Renal pelvis (tissue), 4 donors: ENCODE data around the gene MGAT3. TPM values are rescaled to one million over a fixed set of nuclear protein-coding genes. Genes with fewer than 3 reads are reported as not detected.

Source experiments
- DNase-seq: peaks from one replicate; pipeline ENCODE4 v3.0.0-alpha.2; 2013
- polyA plus RNA-seq, 3 donors: library from polyadenylated mRNA; unstranded; fragments of 120-200 nt; gene quantifications; one replicate each; pipeline ENCODE4 v1.2.1, GENCODE V29; 2013; ENCODE audit not compliant: insufficient read length in 3 of 3

The MGAT3 gene
- polyA plus RNA-seq, 3 donors, result 31.2 to 32.6 (median 31.3) TPM

DNA sequence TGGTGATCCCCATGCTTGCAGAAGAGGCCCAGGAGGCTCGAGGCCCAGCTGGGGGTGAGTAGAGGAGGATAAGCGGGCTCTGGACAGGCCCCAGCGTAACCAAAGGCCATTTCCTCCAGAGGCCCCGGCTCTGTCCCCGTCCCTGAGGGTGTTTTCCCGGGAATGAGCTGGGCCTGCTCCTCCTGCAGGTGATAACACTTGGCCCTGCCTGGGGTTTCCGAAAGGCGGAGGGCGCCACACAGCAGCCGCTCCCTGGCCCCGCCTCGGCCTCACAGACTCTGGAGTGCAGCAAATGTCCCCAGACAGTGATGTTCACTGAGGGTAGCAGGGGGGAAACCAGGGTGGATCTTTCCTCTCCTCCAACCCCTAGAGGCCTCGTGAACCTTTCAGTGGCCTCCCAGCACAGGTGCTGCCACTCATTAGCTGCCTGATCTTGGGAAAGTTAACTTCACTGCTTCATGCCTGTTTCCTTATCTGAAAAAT, 10.5 kb upstream of the MGAT3 start:
- no peak for DNase-seq

DNA sequence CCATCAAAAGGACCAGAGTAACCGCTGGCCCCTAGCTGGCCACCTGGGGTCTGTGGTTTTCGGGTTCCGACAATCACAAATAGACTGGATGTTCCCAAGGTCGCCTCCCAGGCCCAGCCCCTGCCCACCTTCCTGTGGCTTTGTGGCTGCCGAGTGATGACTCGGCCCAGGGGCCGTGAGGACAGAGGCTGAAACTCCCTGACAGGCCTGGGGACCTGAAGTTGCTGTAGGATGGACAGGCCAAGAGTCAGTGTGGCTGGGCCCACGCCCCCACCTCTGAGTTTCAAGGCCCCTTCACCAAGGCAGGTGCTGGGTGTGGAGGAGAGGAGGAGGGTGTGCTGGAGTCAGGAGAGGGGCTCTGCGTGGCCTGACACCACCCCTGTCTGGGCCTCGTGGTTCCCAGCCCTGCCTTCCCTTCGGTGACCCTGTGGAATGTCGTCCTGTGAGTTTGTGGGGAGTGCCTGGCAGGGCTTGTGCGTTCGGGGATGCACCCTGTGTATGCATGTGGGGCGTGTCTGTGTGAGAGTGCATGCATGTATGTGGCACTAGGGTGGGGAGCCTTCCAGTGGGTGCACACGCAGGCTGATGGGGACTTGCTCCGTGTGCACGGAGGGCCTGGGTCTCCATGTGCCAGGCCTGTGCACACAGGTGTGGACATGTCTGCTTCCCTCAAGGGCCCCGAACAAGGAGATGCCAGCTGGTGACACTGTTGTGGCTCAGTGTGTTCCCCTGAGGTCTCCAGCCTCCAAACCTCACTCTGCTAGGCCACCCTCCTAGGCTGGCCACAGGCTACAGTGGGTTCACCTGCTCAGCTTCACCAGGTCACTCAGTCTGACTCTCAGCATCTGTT, 8.4 kb upstream of the MGAT3 start:
- no peak for DNase-seq

DNA sequence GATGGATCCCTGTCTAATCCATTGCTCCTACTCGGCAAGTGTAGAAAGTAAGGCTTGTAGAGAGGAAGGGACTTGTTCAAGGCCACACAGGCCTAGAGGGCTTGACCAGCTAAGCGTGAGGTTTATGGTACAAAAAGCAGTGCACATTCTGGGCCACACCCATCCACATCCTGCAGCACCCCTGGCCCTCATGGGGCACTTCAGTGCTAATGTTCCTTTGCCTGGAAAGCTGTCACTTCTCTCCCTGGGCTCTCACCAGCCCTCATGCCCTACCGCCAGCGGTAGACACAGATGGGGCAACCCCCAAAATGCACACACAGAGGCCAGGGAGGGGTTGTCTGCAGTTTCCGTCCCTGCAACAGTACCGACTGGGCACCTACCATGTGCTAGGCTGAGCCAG, 7.1 kb upstream of the MGAT3 start:
- no peak for DNase-seq

- DNase-seq, result no peak
Observed at GRCh38 chr22:39450258-39450955, 6.4 kb upstream of the MGAT3 start.

GRCh38 chr22:39452740-39453040, 4.1 kb upstream of the MGAT3 start:
- no peak for DNase-seq

GRCh38 chr22:39453765-39454378, 2.9 kb upstream of the MGAT3 start:
- DNase-seq, result no peak

GRCh38 chr22:39454385-39454871, 2.4 kb upstream of the MGAT3 start:
- no peak for DNase-seq

DNA sequence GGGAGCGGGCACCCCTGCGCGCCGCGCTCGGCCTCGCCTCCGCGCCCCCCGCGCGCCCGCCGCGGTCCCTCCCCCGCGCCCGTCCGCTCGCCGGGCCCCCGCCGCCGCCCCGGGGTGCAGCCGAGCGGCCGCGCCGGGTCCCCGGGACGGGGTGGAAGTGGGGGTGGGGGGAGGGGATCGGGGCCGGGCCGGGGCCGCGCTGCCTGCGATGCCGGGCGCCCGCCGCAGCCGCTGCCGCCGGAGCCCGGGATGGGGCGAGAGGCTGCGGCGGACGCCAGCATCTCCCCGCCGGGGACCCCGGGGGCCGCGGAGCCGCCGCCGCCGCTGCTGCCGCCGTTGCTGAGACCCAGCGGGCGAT, 365 bp downstream of the MGAT3 start:
- DNase-seq, result no peak

GRCh38 chr22:39457556-39458443, 988 bp downstream of the MGAT3 start:
- no peak for DNase-seq

GRCh38 chr22:39458444-39459083, 1.8 kb downstream of the MGAT3 start:
- no peak for DNase-seq

GRCh38 chr22:39459681-39460080, 2.9 kb downstream of the MGAT3 start:
- no peak for DNase-seq

DNA sequence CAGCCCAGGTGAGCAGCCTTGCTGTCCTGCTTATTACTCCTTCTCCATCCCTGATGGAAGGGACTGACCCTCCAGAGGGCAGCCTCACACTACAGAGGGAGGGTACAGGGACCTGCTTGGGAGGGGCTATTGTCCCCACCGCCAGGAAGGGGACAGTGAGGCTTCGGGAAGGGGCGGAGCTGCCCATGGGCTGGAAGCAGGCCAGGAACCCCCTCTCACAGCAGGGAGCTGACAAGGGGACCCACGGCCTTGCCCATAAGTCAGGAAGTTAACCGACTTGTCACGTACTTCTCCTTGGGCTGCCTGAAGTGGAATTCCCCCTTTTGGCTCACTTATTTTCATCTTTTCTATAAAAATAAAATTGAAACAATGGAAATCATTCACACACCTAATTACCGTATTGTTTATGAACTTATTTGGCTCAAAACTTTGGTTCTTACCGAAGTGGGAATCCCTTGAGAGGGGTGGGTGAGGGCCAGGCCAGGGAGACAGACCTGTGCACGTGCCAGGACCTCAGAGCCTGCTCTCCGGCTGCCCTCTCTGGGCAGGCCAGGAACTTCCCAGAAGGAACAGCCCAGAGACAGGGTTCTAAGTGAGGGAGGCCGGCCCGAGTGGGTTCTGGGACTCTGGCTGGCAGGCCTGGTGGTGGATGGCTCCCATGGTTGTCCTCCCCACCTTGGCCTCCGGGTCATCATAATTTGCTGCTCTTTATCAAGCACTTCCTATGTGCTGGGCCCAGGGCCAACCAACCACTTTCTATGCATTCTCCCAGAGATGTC, 5.8 kb downstream of the MGAT3 start:
- DNase-seq, result no peak

- no peak for DNase-seq
Observed at GRCh38 chr22:39463277-39463676, 6.5 kb downstream of the MGAT3 start.

DNA sequence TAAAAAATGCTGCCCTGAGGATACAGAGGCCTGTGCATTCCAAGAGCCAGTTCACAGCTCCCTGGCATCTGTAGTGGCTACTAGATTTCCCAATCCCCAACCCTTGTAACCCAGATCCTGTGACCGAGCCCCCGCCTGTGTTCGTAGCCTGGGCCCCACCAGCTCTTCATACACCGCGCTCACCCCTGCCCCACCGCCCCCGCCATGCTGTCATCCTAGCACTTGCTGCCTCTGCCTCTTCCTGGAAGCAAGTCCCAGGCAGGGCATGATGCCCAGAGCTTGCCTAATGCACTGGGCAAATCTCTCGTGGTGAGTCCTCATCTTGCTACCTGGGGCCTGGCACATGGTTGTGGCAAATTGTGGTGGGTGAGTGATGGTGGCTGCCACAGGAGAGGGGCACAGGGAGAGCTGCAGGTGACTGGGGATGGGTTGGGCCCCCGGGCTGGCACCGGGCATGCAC, 7.1 kb downstream of the MGAT3 start:
- no peak for DNase-seq

- DNase-seq, result no peak
Observed at GRCh38 chr22:39466228-39467006, 9.6 kb downstream of the MGAT3 start.

DNA sequence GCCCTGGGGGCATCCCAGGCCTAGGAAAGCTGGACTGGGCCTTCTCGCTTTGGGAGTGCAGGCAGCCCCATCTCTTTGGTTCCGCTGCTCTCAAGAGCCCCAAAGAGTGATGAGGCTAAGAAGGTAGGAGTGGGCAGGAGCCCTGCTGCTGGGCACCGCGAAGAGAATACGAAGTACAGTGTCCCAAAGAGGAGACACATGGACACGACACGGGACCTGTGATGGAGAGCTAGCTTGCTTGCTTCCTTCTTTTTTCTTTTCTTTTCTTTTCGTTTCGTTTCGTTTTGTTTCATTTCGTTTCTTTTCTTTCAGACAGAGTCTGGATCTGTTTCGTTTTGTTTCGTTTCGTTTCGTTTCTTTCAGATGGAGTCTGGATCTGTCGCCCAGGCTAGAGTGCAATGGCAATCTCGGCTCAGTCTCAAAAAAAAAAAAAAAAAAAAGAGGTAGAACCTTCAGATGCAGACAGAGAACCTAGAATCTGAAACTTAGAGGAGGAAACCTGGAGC, 10.6 kb downstream of the MGAT3 start:
- no peak for DNase-seq

DNA sequence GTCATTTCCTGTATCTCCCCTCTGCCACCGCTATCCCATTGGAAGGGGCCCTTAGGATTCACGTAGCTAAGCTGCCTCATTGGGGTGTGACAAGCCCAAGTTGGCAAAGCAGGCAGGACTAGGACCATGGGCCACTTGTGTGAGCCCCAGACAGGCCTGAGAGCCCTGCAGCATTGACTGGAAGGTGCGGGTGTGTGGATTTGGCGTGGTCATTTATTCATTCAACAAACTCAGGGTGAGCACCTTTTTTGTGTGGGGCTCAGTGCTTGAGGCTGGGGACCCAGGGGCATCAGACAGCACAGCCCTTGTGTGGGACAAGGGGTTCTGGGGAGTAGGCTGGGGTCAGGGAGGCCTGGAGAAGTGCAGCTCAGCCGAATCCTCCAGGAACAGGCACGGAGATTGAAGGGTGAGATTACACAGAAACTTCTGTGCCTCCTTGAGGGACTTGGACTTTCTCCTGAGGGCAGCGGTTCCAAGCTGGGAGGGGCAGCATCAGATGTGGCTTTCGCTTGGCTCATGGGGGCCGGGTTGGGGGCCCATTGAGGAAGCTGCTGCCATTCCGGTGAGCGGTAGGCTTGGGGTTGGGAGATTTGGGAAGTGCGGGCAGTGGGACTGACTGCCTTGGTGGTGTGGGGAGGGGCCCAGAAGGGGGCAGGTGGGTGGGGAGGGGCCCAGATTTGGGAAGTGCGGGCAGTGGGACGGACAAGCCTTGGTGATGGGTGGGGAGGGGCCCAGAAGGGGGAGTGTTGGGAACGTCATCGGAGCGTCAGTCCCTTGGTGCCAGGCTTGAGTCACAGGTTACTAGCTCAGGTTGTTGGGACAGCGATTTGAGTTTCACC, 11.9 kb downstream of the MGAT3 start:
- DNase-seq, result no peak

- no peak for DNase-seq
Observed at GRCh38 chr22:39469326-39469680, 12.5 kb downstream of the MGAT3 start.
